HCT116 (cell line): ENCODE measurements around the gene PCDH1. TPM values are rescaled to one million over a fixed set of nuclear protein-coding genes. Genes with fewer than 3 reads are reported as not detected.

Experiments used
- ATAC-seq: fragments of 200-7000 bp; cut with Tn5 transposase; 2 replicates; pipeline ENCODE4 v1.9.1; 2020; ENCODE audit warnings: mild to moderate bottlenecking, moderate library complexity
- BruUV-seq: library from RNA; stranded (reverse); fragments of 400-500 nt; replicated peaks from 2 replicates; lab custom pipeline; 2021; lab: Mats Ljungman, UMichigan
- CTCF ChIA-PET: fragments of 300-600 bp; sonication (Branson Sonifier 250); formaldehyde crosslinking; loops from one replicate; lab custom pipeline; 2021; ENCODE audit warnings: antibody characterized with exemption; lab: Charles Lee
- POLR2A ChIA-PET: fragments of 300-600, 350-600 bp; sonication (Branson Sonifier 250); formaldehyde crosslinking; loops from one replicate; lab custom pipeline; 2021; ENCODE audit warnings: antibody characterized with exemption; lab: Charles Lee
- RAD21 ChIA-PET, 2 experiments: fragments of 300-600 bp; sonication (Branson Sonifier 250); formaldehyde crosslinking; loops; one replicate each; lab custom pipeline; 2023; ENCODE audit warnings: low total read pairs in 2 of 2; ENCODE audit not compliant: uncharacterized antibody in 2 of 2, unreplicated experiment in 2 of 2, low non-redundant PET in 1 of 2; lab: Charles Lee
- DNase-seq: peaks from one replicate; pipeline ENCODE4 v3.0.0-alpha.2; 2010; ENCODE audit warnings: low read depth, low spot score
- H2AFZ ChIP-seq: fragments of 200-600 bp; shearing (Covaris generic), sonication (generic); 2 replicates; pipeline ENCODE4 v1.6.1; 2017; ENCODE audit warnings: low read depth, mixed run types, mixed read lengths, antibody characterized with exemption, low read length; ENCODE audit not compliant: poor library complexity, severe bottlenecking
- H3K27ac ChIP-seq: 2 replicates; pipeline ENCODE4 v1.5.1; 2012; ENCODE audit warnings: low read depth, low read length
- H3K27me3 ChIP-seq: fragments of 200-600 bp; sonication (generic); 2 replicates; pipeline ENCODE4 v1.6.1; 2016; ENCODE audit warnings: mixed run types, low read length, mixed read lengths; ENCODE audit not compliant: insufficient read depth
- H3K36me3 ChIP-seq, 2 experiments: fragments of 200-500 bp in 1 of 2; fragments of 200-600 bp in 1 of 2; sonication (Bioruptor generic) in 1 of 2; sonication (generic) in 1 of 2; 2 replicates each; pipeline versions ENCODE4 v1.5.1 to v1.6.1; 2014 to 2016; ENCODE audit warnings: low read length in 2 of 2, inconsistent platforms in 1 of 2, mixed read lengths in 1 of 2, mixed run types in 1 of 2; ENCODE audit not compliant: insufficient read depth in 2 of 2, control insufficient read depth in 1 of 2
- H3K4me1 ChIP-seq, 2 experiments: fragments of 200-600 bp in 1 of 2; sonication (generic) in 1 of 2; 2 replicates each; pipeline versions ENCODE4 v1.5.1 to v1.6.1; 2012 to 2017; ENCODE audit warnings: low read length in 2 of 2, inconsistent platforms in 1 of 2, mild to moderate bottlenecking in 1 of 2, mixed read lengths in 1 of 2, mixed run types in 1 of 2, moderate library complexity in 1 of 2; ENCODE audit not compliant: insufficient read depth in 2 of 2, control insufficient read depth in 1 of 2
- H3K4me2 ChIP-seq: fragments of 200-600 bp; sonication (generic); 2 replicates; pipeline ENCODE4 v1.6.1; 2017; ENCODE audit warnings: mixed run types, low read length, mixed read lengths
- H3K4me3 ChIP-seq, 2 experiments: fragments of 200-600 bp in 1 of 2; sonication (generic) in 1 of 2; replicated peaks in 1 of 2; 2 replicates each; pipeline ENCODE4 v1.5.1; 2011 to 2016; ENCODE audit warnings: low read length in 2 of 2, control low read depth in 1 of 2, low read depth in 1 of 2, mild to moderate bottlenecking in 1 of 2, mixed read lengths in 1 of 2, mixed run types in 1 of 2
- H3K79me2 ChIP-seq: fragments of 200-600 bp; sonication (generic); 2 replicates; pipeline ENCODE4 v1.6.1; 2017; ENCODE audit warnings: mild to moderate bottlenecking, mixed run types, low read length, moderate library complexity, mixed read lengths; ENCODE audit not compliant: insufficient read depth
- H3K9ac ChIP-seq: fragments of 200-600 bp; sonication (generic); 2 replicates; pipeline ENCODE4 v1.6.1; 2016; ENCODE audit warnings: low read length, mixed read lengths
- H3K9me2 ChIP-seq: fragments of 200-600 bp; sonication (generic), shearing (Covaris generic); 2 replicates; pipeline ENCODE4 v1.6.1; 2017; ENCODE audit warnings: mixed run types, mild to moderate bottlenecking, moderate library complexity; ENCODE audit not compliant: insufficient read depth
- H3K9me3 ChIP-seq, 2 experiments: fragments of 200-500 bp in 1 of 2; fragments of 200-600 bp in 1 of 2; sonication (Bioruptor generic) in 1 of 2; sonication (generic) in 1 of 2; 2 replicates each; pipeline ENCODE4 v1.6.1; 2014 to 2017; ENCODE audit warnings: low read length in 2 of 2, mixed read lengths in 2 of 2, inconsistent platforms in 1 of 2, low read depth in 1 of 2, mild to moderate bottlenecking in 1 of 2, mixed run types in 1 of 2, moderate library complexity in 1 of 2; ENCODE audit not compliant: control insufficient read depth in 1 of 2, insufficient read depth in 1 of 2
- H4K20me1 ChIP-seq: fragments of 200-600 bp; sonication (generic), shearing (Covaris generic); 2 replicates; pipeline ENCODE4 v1.6.1; 2017; ENCODE audit warnings: mixed run types, mild to moderate bottlenecking, moderate library complexity; ENCODE audit not compliant: insufficient read depth
- CTCF ChIP-seq, 3 experiments: fragments of 200-600 bp in 1 of 3; sonication (generic) in 1 of 3; IDR thresholded peaks in 2 of 3; conservative IDR thresholded peaks in 1 of 3; 2 replicates each; pipeline ENCODE4 v1.5.1; 2012 to 2017; ENCODE audit warnings: low read depth in 2 of 3, low read length in 2 of 3, antibody characterized with exemption in 1 of 3, borderline replicate concordance in 1 of 3, control low read depth in 1 of 3, mild to moderate bottlenecking in 1 of 3, mixed read lengths in 1 of 3, mixed run types in 1 of 3, moderate library complexity in 1 of 3; ENCODE audit not compliant: insufficient read depth in 1 of 3
- EZH2 ChIP-seq: fragments of 200-600 bp; sonication (generic); IDR thresholded peaks from 2 replicates; pipeline ENCODE4 v1.6.1; 2017; ENCODE audit warnings: antibody characterized with exemption, mixed run types
- JUND ChIP-seq: IDR thresholded peaks from 2 replicates; pipeline ENCODE4 v1.6.1; 2012
- SP1 ChIP-seq: IDR thresholded peaks from 2 replicates; pipeline ENCODE4 v1.6.1; 2012; ENCODE audit warnings: low read depth
- SRF ChIP-seq: IDR thresholded peaks from 2 replicates; pipeline ENCODE4 v1.6.1; 2012; ENCODE audit warnings: low read depth
- ZFX ChIP-seq: fragments of 450-650 bp; IDR thresholded peaks from 2 replicates; pipeline ENCODE4 v1.6.1; 2017
- intact Hi-C: fragments of 100-400 bp; cut with micrococcal nuclease; formaldehyde crosslinking; loops from 2 replicates; pipeline ENCODE4 v1.10.0; 2022
- total RNA-seq: library from RNA; stranded (reverse); gene quantifications from one replicate; pipeline ENCODE4 v1.2.1, GENCODE V29; 2021; ENCODE audit not compliant: unreplicated experiment

PCDH1 gene
- total RNA-seq, 1 experiment from 2014 or later = 24.2 TPM

- H3K27me3 ChIP-seq = no peaks in the 10 kb centered on the region
- DNase-seq (no peak), ATAC-seq (no peak; the same call in 1 of the 2 replicates)
- no peaks in the 10 kb centered on the region for H3K79me2 ChIP-seq
- H3K4me2 ChIP-seq = no peak overlapping the region; the same call in 1 of the 2 replicates
- ChIA-PET POLR2A (interaction anchor here (0.5 kb wide), 1 partner anchor 8 kb away, joined by 6 read pairs; no protein-coding TSS in a partner anchor), CTCF (no interaction called here), RAD21 (no interaction called here)
- H3K9me3 ChIP-seq = no peaks in the 10 kb centered on the region
- no TSS peak for BruUV-seq
- H3K36me3 ChIP-seq = no peaks in the 10 kb centered on the region
- no peaks in the 10 kb centered on the region for H4K20me1 ChIP-seq
- H3K9ac ChIP-seq = no peak overlapping the region
- H3K4me1 ChIP-seq = peaks cover 13 to 37% of the 10 kb centered on the region in 2 experiments; a peak in 3 of 4 replicates
- intact Hi-C loops = no loop called here
- no peak overlapping the region for H2AFZ ChIP-seq
- H3K27ac ChIP-seq = no peak overlapping the region
- no peaks in the 10 kb centered on the region for H3K9me2 ChIP-seq
- no peak overlapping the region for H3K4me3 ChIP-seq
- TF ChIP-seq SP1 (no peak), SRF (no peak), CTCF (IDR thresholded peaks at IDR 0.05 in 2 of 3, conservative IDR thresholded peaks at IDR 0.05 in 1 of 3; ENCODE audit: borderline replicate concordance in 1 of 3, insufficient read depth in 1 of 3, low read depth in 2 of 3, low read length in 2 of 3) (no peak), EZH2 (no peak), JUND (no peak), ZFX (no peak)
These were observed 36.6 kb downstream of the PCDH1 start for GRCh38 chr5:141841378-141842180.
